Measurements from ENCODE around the gene STARD13.

STARD13 gene

GRCh38 chr13:33076001-33076992, 209.3 kb downstream of the STARD13 start:
- no peak for DNase-seq

GRCh38 chr13:33073338-33073737, 212.2 kb downstream of the STARD13 start:
- DNase-seq = no peak

- no peak for DNase-seq
Observed at GRCh38 chr13:33072759-33073158, 212.8 kb downstream of the STARD13 start.

GRCh38 chr13:33072282-33072681, 213.3 kb downstream of the STARD13 start:
- no peak for DNase-seq

- no peak for DNase-seq
Observed at GRCh38 chr13:33070713-33071112, 214.8 kb downstream of the STARD13 start.

GRCh38 chr13:33069365-33069764, 216.2 kb downstream of the STARD13 start:
- DNase-seq = no peak

GRCh38 chr13:33066329-33066728, 219.2 kb downstream of the STARD13 start:
- no peak for DNase-seq

- DNase-seq = no peak
Observed at GRCh38 chr13:33060815-33061214, 224.7 kb downstream of the STARD13 start.

- DNase-seq = no peak
Observed at GRCh38 chr13:33058776-33059327, 226.7 kb downstream of the STARD13 start.

GRCh38 chr13:33057019-33057780, 228.4 kb downstream of the STARD13 start:
- DNase-seq = no peak

GRCh38 chr13:33053397-33054066, 232.0 kb downstream of the STARD13 start:
- DNase-seq = no peak
